GM21825 (cell line): Measurements from ENCODE around the gene RRAS.

Experiments used
- ATAC-seq: cut with Tn5 transposase; IDR thresholded peaks from one replicate; pipeline ENCODE4 v1.9.1; 2021; ENCODE audit warnings: mild to moderate bottlenecking, moderate library complexity; ENCODE audit not compliant: unreplicated experiment

Gene RRAS

DNA sequence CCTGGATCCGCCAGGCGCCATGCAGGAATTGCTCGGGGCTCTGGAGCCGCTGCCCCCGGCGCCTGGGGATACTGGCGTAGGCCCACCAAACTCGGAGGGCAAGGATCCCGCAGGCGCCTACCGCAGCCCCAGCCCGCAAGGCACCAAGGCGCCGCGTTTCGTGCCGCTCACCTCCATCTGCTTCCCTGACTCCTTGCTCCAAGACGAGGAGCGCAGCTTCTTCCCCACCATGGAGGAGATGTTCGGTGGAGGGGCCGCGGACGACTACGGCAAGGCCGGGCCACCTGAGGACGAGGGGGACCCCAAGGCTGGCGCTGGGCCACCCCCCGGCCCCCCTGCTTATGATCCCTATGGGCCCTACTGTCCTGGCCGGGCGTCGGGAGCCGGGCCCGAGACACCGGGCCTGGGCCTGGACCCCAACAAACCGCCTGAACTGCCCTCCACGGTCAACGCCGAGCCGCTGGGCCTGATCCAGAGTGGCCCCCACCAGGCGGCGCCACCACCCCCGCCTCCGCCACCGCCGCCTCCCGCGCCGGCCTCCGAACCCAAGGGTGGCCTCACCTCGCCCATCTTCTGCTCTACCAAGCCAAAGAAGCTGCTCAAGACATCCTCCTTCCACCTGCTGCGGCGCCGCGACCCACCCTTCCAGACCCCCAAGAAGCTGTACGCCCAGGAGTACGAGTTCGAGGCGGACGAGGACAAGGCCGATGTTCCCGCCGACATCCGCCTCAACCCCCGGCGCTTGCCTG is 42.8 kb downstream of the RRAS start:
- no peak for ATAC-seq

DNA sequence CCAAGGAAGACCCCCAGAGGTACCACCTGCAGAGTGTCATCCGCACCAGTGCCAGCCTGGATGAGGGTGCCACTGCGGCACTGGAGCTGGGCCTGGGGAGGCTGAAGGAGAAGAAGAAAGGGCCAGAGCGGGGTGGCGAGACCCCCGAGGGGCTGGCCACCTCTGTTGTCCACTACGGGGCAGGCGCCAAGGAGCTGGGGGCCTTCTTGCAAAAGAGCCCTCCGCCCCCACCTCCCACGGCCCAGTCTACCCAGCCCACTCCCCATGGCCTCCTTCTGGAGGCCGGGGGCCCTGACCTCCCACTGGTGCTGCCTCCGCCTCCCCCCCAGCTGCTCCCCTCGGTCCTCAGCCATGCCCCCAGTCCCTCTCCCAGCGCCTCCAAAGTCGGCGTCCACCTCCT is 43.5 kb downstream of the RRAS start:
- ATAC-seq: no peak

DNA sequence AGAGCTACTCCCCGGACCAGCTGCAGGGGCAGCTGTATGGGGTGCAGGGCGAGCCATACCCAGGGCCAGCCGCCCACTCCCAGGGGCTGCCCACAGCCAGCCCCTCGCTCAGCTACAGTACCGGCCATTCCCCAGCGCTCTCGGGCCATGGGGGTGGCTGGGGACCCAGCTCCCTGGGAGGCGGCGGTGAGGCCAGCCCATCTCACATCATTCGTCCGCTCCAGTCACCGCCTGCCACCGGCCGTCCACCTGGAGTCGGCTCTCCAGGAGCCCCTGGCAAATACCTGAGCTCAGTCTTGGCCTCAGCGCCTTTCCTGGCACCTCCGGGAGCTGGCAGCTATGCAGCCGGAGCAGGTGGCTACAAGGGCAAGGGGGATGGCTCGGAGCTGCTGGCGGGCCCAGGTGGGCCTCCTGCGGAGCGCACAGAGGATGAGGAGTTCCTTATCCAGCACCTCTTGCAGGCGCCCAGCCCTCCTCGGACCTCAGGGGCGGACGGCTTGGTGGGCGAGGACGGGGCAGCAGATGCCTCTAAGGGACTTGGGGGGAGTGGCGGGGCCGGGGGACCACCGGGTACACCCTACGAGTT is 44.0 kb downstream of the RRAS start:
- ATAC-seq: no peak

DNA sequence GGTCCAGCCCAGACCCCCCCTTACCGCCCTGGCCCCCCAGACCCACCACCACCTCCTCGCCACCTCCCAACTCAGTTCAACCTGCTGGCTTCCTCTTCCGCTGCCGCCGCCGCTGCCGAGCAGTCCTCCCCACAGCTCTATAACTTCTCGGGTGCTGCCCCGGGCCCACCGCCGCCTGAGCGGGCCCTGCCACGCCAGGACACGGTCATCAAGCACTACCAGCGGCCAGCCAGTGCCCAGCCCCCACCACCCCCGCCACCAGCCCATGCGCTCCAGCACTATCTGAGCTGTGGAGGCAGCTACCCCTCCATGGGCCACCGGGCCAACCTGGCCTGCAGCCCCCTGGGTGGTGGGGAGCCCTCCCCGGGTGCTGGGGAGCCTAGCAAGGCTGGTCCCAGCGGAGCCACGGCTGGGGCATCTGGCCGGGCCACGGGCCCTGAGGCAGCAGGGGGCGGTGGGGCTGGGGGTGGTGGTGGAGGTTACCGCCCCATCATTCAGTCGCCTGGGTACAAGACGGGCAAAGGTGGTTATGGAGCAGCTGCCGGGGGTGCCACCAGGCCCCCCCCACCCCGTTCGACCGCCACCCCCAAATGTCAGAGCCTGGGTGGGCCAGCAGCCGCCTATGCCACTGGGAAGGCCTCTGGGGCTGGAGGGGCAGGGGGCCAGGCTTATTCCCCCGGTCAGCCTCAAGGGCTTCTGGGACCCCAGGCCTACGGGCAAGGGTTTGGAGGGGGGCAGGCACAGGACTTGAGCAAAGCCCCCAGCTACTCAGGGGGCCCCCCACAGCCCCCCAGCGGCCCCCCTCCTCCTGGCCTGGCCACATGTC is 44.7 kb downstream of the RRAS start:
- ATAC-seq: no peak

GRCh38 chr19:49594157-49594992 is 45.6 kb downstream of the RRAS start:
- ATAC-seq: no peak

- no peak for ATAC-seq
Observed at GRCh38 chr19:49593233-49594113, 46.5 kb downstream of the RRAS start.

DNA sequence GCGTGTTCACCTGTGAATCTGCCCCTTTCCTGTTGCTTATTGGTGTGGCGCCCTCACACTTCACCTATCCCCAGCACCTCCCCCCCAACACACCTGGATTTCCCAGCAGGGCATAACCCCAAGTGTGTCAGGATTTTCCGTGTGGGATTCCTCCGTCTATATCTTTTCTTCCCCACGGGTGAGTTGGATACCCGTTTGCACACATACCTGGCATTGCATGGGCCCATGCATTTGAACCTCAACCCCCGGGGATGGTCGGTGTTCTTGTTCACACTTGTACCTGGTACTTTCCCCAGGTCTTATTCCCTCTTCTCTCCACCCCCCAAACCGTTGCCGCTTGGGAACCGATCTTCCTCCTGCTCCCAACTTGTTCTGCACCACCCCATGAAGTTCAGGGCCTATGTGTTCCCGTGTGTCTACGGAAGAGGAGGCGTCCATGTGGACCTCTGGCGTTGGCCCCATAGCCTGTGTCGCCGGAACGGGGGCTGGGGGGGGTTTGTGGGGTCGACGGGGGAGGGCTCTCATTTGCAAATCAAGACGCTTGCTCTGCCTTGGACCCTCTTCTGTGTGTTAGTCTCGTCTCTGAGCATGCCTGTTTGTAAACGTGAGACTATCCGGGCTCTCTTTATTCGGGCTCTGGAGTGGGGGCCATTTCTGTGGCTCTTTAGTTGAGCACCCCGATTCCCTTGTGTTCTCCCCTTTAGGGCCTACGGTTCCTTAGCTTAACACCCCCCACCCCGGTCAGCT is 47.3 kb downstream of the RRAS start:
- ATAC-seq: no peak

DNA sequence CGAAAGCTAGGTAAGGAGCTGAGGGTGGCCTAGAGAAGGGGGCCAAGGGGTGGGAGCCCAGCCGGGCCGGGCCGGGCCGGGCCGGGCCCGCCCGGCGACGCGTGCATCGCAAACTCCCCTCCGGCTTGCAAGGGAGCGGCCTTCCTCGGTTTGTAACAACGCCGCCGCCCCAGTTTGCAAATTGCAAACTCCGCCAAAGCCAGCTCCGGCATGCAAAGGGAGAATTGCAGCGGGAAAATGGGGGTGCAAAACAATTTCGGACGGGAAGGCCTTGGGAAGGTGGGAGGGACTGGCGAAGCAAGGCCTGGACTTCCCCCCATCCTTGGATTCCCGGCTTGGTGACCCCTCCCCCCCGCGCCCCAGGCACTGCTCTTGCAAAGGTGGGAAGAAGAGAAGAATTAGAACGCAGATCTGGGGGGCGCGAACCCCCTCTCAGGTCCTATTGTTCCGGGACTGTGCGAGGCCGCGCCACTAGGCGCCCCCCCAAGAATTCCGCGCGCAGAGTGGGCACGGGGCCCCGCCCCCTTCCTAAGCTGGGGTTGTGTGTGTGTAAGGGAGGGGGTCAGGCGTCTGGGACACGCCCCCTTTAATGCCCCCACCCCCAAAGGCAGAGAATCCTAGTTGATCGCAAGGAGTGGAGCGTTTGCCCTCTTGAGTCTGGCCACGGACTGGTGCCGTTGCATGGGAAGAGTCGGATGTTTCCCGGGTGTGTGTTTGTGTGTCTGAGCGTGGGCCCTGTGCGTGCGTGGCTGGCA is 48.0 kb downstream of the RRAS start:
- no peak for ATAC-seq

GRCh38 chr19:49590971-49591730 is 48.8 kb downstream of the RRAS start, which contains the start of gene PRR12:
Gene PRR12, plus strand, starts transcription at chr19:49591182. Its CDS starts 473 bp downstream, at chr19:49591655.
- no peak for ATAC-seq

DNA sequence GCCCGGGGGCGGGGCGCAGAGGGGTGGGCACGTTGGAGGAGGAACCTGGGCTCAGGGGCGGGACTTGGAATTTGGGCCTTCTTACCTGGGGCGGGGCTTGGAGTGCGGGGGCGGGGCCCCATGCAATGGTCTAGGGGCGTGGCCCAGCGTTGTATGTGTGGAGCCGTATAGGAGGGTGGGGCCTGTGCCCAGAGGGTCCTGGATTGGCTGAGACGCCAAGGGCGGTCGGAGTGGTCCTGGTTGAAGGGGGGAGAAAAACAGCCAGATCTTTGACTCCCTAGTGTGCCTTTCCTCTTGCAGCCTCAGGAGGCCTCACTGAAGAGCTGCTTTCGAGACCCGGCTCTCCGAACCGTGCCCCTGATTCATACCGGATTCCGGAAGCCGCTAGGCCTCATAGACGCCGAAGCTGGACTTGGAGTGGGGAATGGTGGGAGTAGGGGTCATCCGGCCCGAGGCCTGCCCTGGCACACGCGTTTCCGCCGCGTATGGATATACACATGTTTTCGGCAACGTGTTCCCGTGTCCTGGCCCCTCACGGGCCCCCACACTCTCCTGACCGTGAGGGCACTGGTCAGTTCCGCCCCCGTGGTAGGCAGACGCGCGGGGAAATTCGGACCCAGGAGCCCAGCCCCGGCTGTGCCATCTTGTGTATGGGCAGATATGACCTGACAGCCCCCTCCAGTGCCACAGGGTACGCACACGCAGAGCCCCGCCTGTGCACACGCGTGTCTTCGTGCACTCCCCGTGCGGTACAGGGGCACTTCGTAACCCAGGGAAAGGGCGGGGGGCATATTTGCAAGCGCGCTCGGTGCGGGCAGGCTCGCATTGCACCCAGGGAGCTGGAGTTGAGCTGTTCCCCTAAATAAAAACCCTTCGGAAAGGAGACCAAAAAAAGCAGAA is 49.6 kb downstream of the RRAS start:
- ATAC-seq: peak; percentile 64

GRCh38 chr19:49589502-49589905 is 50.4 kb downstream of the RRAS start:
- ATAC-seq: no peak

DNA sequence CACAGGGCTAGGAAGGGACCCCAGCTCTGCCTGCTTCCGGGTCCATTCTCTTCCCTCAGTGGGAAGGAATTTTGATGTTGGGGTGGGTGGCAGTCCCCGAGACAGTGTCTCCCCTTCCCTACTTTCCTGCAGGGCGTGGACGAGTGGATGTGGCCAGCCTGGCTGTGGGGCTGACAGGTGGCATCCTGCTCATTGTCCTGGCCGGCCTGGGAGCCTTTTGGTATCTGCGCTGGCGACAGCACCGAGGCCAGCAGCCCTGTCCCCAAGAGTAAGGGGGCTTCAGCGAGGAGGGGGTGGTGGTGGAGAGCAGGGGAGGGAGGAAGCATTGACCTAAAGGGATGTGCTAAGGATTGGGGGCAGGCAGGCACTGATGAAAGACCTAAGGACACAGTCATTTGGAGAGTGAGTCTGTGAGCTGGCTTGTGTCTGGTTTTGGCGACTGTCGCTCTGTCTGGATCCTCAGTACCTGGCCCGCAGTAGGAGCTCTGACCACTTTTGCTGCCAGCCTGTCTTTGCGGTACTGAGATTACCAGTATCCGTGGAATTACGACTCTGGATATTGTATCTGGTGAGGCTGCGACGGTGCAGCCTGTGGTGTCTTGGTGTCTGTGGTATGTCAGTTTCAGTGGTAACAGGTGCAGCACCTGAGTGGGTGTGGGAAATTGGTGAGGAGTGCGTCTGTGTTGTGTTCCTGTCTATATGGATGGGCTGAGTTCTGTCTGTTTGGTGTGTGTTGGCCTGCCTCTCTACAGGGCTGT is 51.4 kb downstream of the RRAS start:
- no peak for ATAC-seq

DNA sequence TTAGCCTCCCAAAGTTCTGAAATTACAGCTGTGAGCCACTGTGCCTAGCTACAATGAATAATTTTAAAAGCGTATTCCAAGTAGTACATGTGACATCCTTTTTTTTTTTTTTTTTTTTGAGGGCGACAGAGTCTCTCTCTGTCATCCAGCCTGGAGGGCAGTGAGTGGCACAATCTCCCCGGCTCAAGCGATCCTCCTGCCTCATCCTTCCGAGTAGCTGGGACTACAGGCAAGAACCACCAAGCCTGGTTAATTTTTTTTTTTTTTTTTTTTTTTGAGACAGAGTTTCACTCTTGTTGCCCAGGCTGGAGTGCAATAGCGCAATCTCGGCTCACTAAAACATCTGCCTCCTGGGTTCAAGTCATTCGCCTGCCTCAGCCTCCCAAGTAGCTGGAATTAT is 52.7 kb downstream of the RRAS start:
- ATAC-seq: no peak
